Pancreas (tissue), 10 donors: ENCODE measurements around the gene ZP3. TPM values are rescaled to one million over a fixed set of nuclear protein-coding genes. Genes with fewer than 3 reads are reported as not detected.
A peak's percentile ranks its signal among the peaks of the same experiment; 100 is the strongest.
"Not testable (repeated sequence)": the region's sequence is repeated elsewhere in the genome, so short reads cannot be mapped to it uniquely, and the experiment has no call there.

ENCODE experiments used
- ATAC-seq, 4 donors: fragments of 200-7000 bp; cut with Tn5 transposase; one replicate each; pipeline versions ENCODE4 v1.8.0 to v1.9.1; 2020; ENCODE audit warnings: mild to moderate bottlenecking in 4 of 4, moderate library complexity in 4 of 4
- DNase-seq, 6 donors: peaks; one replicate each; pipeline ENCODE4 v3.0.0-alpha.2; 2020
- FAIRE-seq: peaks from 2 replicates; lab custom pipeline; 2012; peaks lifted over from hg19 to GRCh38; lab: Jason Lieb, UNC
- H3K27ac ChIP-seq, 4 donors: fragments of 200-600 bp; sonication (generic); 1 replicate in 3 of 4; 2 replicates in 1 of 4; pipeline versions ENCODE4 v1.5.0 to v1.8.0; 2020
- H3K27me3 ChIP-seq, 4 donors: fragments of 200-600 bp; one replicate each; pipeline ENCODE4 v1.8.0; 2021
- H3K36me3 ChIP-seq, 3 donors: fragments of 200-600 bp; sonication (generic) in 1 of 3; one replicate each; pipeline versions ENCODE4 v1.5.0 to v1.8.0; 2020 to 2021
- H3K4me1 ChIP-seq, 3 donors: fragments of 200-600 bp; one replicate each; pipeline ENCODE4 v1.8.0; 2021
- H3K4me3 ChIP-seq, 4 donors: fragments of 200-600 bp; sonication (generic) in 2 of 4; one replicate each; pipeline versions ENCODE4 v1.5.0 to v1.8.0; 2020 to 2021
- H3K9me3 ChIP-seq, 4 donors: fragments of 200-600 bp; one replicate each; pipeline ENCODE4 v1.8.0; 2021
- WGBS, 2 donors: extraction: QIAGEN DNeasy Blood & Tissue Kit; methylation state at CpG; one replicate each; pipeline ENCODE4 v1.1.7; 2013; 5-methylcytosine and 5-hydroxymethylcytosine counted together
- intact Hi-C, 3 donors: fragments of 100-400 bp; cut with DNase I; formaldehyde crosslinking; loops; one replicate each; pipeline versions ENCODE4 v1.11.1 to v1.14.2; 2022
- polyA plus RNA-seq, 2 donors: library from polyadenylated mRNA; stranded (reverse); fragments of 200-250 nt; gene quantifications; one replicate each; pipeline ENCODE4 v1.2.3, GENCODE V29; 2013
- total RNA-seq, 6 donors: library from RNA; stranded (reverse); fragmentation: NEBNext Ultra II Directional in 4 of 6; extraction: Animal tissue kit (Norgen Biotek cat#: 25700) in 4 of 6; gene quantifications; one replicate each; pipeline versions ENCODE4 v1.2.1 to v1.2.4, GENCODE V29; 2021 to 2023
- donor health status: healthy with polysubstance abuse.
- donor health status: DM: no; HTN: no; CAD: no; lungs with moderate emphysema.
- donor health status: DM: no; HTN: no; CAD: no.
- donor health status: control.
- donor health status: control.
- donor health status: Bipolar disorder and iron deficiency.
- donor health status: DM: yes; HTN: yes; CAD: no.
- donor health status: DM: no; HTN: no; CAD: no.
- donor health status: DM: no; HTN: no; CAD: no.
- donor health status: DM: yes; HTN: yes; CAD: no.

ZP3 gene
- total and polyA plus RNA-seq, 8 donors = 2.5 to 14.1 (median 5.9) TPM

- H3K27me3 ChIP-seq, H3K9me3 ChIP-seq, intact Hi-C loops, H3K4me1 ChIP-seq, H3K36me3 ChIP-seq, DNase-seq, H3K4me3 ChIP-seq, ATAC-seq, FAIRE-seq, H3K27ac ChIP-seq: not testable (repeated sequence)
- WGBS, 2 donors = 91 to 95% methylated on average over 19 to 23 of the region's 24 CpGs
Observed at GRCh38 chr7:76476742-76477474, 52.2 kb downstream of the ZP3 start.

GRCh38 chr7:76479628-76480027 is 54.9 kb downstream of the ZP3 start:
- H3K36me3 ChIP-seq, H3K4me1 ChIP-seq, H3K4me3 ChIP-seq, H3K27ac ChIP-seq, FAIRE-seq, H3K27me3 ChIP-seq, DNase-seq, ATAC-seq, H3K9me3 ChIP-seq, intact Hi-C loops: not testable (repeated sequence)
- WGBS, 2 donors = 93 to 94% methylated on average over 10 of the region's 11 CpGs

GRCh38 chr7:76480403-76481253 is 55.9 kb downstream of the ZP3 start:
- DNase-seq, intact Hi-C loops, H3K4me1 ChIP-seq, ATAC-seq, H3K36me3 ChIP-seq, FAIRE-seq, H3K27ac ChIP-seq, H3K4me3 ChIP-seq, H3K27me3 ChIP-seq, H3K9me3 ChIP-seq: not testable (repeated sequence)
- 87 to 89% methylated on average over 22 to 28 of the region's 29 CpGs for WGBS, 2 donors

- ATAC-seq, H3K4me3 ChIP-seq, H3K27me3 ChIP-seq, FAIRE-seq, H3K9me3 ChIP-seq, H3K36me3 ChIP-seq, H3K27ac ChIP-seq, H3K4me1 ChIP-seq, intact Hi-C loops: not testable (repeated sequence)
- DNase-seq = peak in 1 of 6 donors; percentile 19
- 94 to 96% methylated on average over 24 of the region's 24 CpGs for WGBS, 2 donors
Observed at GRCh38 chr7:76482660-76483059, 57.9 kb downstream of the ZP3 start.

GRCh38 chr7:76483081-76483480 is 58.3 kb downstream of the ZP3 start:
- ATAC-seq, H3K36me3 ChIP-seq, H3K27me3 ChIP-seq, H3K27ac ChIP-seq, intact Hi-C loops, H3K9me3 ChIP-seq, H3K4me3 ChIP-seq, DNase-seq, H3K4me1 ChIP-seq, FAIRE-seq: not testable (repeated sequence)
- 90 to 94% methylated on average over 16 to 17 of the region's 17 CpGs for WGBS, 2 donors

- DNase-seq, H3K4me1 ChIP-seq, H3K27me3 ChIP-seq, H3K36me3 ChIP-seq, H3K4me3 ChIP-seq, intact Hi-C loops, ATAC-seq, H3K9me3 ChIP-seq, FAIRE-seq, H3K27ac ChIP-seq: not testable (repeated sequence)
- WGBS, 2 donors = 89 to 96% methylated on average over 7 to 8 of the region's 12 CpGs
Observed at GRCh38 chr7:76484456-76484855, 59.7 kb downstream of the ZP3 start.

DNA sequence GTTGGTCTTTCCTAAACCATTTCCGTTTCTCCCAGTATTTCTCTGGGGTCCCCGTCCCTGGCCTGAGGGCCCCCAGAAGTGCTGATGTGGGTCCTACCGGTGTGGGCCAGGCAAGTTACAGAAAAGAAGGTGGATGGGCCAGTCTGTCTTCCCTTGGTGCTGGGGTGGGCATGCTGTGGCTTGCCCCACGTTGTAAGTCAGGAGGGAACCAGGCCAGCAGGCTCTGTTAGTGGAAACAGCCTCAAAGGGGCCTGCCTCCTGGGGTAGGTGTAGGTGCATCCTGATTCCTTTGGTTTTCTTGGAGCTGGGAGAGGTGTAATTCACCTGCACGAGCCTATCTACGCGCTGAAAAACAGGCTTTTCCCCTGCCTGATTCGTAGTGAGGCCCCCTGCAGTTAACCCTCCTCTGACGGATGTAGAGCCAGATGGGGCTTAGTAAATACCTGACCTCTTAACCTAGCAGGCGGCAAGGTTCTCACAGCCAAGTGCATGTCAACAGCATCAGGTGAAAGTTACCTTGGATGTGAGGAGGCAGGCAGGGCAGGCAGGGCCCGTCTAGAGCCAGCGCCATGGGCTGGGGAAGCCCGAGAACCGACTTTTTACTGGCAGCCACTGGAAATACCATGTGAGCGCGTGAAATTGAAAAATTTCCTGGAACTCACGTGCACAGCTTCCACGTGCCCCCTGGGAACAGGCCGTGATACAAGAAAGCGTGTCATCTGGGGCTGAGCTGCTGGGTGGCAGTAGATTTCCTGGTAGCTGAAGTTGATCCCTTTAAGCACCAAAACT is 61.3 kb downstream of the ZP3 start:
- intact Hi-C loops, H3K36me3 ChIP-seq, H3K9me3 ChIP-seq, H3K4me3 ChIP-seq, FAIRE-seq, DNase-seq, H3K4me1 ChIP-seq, H3K27me3 ChIP-seq, H3K27ac ChIP-seq: not testable (repeated sequence)
- peak in 3 of 4 donors; percentile 22 to 77 (median 70) for ATAC-seq
- 47 to 60% methylated on average over 2 to 5 of the region's 20 CpGs for WGBS, 2 donors

DNA sequence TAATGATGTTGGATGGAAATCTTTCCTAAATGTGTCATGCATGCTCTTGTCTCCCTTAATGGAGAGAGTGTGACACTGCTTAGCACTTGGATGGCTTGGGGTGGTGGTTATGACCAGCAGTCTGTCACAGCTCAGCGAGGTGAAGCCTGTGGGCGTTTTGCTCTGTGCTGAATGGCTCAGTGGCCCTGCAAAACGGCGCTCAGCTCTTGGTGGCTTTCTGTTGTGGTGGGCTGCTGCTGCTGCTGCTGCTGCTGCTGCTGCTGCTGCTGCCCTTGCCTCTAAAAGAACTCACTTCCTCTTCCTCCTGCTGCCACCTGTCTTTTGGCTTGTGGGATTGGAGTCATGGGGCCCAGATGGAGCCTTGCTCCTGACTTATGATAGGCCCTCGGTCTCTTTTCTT is 61.9 kb downstream of the ZP3 start:
- H3K4me1 ChIP-seq, H3K4me3 ChIP-seq, H3K9me3 ChIP-seq, FAIRE-seq, DNase-seq, H3K36me3 ChIP-seq, H3K27ac ChIP-seq, intact Hi-C loops, H3K27me3 ChIP-seq: not testable (repeated sequence)
- peak in 3 of 4 donors; percentile 37 to 71 (median 67) for ATAC-seq
- 70 to 77% methylated on average over 2 of the region's 5 CpGs for WGBS, 2 donors

- 83 to 93% methylated on average over 4 to 8 of the region's 13 CpGs for WGBS, 2 donors
- H3K27me3 ChIP-seq, H3K4me3 ChIP-seq, intact Hi-C loops, H3K9me3 ChIP-seq, H3K36me3 ChIP-seq, FAIRE-seq, DNase-seq, ATAC-seq, H3K27ac ChIP-seq, H3K4me1 ChIP-seq: not testable (repeated sequence)
Observed at GRCh38 chr7:76487969-76488368, 63.2 kb downstream of the ZP3 start.
